HG03342 (cell line): Measurements from ENCODE around the gene ITFG1.

Experiments used
- ATAC-seq: cut with Tn5 transposase; IDR thresholded peaks from one replicate; pipeline ENCODE4 v1.9.1; 2021; ENCODE audit warnings: mild to moderate bottlenecking, moderate library complexity; ENCODE audit not compliant: unreplicated experiment

Gene ITFG1

GRCh38 chr16:47460711-47461597, at the start of gene ITFG1, which contains the start of gene PHKB:
TSS of gene ITFG1 (minus strand) at chr16:47461063. CDS start at chr16:47461045, 18 bp downstream.
TSS of gene PHKB (plus strand) at chr16:47461331. CDS start at chr16:47461351, 20 bp downstream.
- ATAC-seq, result peak; percentile 74

DNA sequence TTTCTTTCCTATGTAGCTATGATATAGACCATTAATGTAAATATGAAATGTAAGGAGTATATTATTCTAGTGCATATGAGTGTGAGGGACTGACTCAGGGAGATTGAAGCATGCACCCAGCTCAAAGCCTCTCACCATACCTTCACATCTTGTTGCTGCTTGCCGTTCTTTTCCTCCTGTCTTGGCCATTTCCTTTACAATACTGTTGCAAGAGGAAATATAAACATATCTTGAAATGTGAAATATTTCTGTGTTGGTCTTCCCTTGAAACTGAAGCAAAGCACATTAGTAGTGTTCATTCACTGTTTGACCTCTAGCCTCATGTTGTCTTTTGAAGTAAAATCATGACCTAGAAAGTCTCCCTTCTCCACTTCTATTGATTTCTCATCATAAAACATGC, 46.8 kb upstream of the ITFG1 start:
- no peak for ATAC-seq

DNA sequence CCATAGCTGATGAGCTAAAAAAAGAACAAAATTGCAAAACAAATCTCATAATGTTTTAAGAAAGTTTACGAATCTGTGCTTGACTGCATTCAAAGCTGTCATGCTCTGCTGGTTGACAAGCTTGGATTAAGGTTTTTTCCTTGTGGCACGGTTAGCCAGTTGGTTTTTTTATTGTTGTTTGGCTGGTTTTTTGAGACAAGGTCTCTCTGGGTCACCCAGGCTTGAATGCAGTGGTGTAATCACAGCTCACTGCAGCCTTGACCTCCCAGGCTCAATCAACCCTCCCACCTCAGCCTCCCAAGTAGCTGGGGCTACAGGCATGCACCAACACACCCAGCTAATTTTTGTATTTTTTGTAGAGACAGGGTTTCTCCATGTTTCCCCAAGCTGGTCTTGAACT, 45.9 kb upstream of the ITFG1 start:
- ATAC-seq, result no peak

GRCh38 chr16:47504599-47504998, 43.7 kb upstream of the ITFG1 start:
- ATAC-seq, result no peak

- ATAC-seq, result no peak
These were observed 43.1 kb upstream of the ITFG1 start for GRCh38 chr16:47503936-47504335.

DNA sequence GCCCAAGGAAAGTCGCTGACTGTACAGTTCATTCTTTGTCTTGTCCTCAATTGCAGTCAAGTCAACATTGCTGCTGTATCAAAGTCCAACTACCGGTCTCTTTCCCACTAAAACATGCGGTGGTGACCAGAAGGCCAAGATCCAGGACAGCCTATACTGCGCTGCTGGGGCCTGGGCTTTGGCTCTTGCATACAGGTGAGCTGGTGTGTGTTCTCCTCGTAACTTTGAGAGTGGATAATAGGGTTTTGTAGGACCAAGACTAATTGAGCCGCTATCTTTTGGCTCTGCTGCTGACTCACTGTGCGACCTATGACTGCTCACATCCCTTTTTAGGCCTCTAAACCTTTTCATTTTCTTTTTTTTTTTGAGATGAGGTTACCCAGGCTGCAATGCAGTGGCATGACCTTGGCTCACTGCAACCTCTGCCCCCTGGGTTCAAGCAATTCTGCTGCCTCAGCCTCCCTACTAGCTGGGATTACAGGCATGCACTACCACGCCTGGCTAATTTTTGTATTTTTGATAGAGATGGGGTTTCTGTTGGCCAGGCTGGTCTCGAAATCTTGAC, 38.9 kb upstream of the ITFG1 start:
- no peak for ATAC-seq

GRCh38 chr16:47499080-47499699, 38.3 kb upstream of the ITFG1 start:
- no peak for ATAC-seq

GRCh38 chr16:47493381-47494337, 32.8 kb upstream of the ITFG1 start:
- peak; percentile 36 for ATAC-seq

DNA sequence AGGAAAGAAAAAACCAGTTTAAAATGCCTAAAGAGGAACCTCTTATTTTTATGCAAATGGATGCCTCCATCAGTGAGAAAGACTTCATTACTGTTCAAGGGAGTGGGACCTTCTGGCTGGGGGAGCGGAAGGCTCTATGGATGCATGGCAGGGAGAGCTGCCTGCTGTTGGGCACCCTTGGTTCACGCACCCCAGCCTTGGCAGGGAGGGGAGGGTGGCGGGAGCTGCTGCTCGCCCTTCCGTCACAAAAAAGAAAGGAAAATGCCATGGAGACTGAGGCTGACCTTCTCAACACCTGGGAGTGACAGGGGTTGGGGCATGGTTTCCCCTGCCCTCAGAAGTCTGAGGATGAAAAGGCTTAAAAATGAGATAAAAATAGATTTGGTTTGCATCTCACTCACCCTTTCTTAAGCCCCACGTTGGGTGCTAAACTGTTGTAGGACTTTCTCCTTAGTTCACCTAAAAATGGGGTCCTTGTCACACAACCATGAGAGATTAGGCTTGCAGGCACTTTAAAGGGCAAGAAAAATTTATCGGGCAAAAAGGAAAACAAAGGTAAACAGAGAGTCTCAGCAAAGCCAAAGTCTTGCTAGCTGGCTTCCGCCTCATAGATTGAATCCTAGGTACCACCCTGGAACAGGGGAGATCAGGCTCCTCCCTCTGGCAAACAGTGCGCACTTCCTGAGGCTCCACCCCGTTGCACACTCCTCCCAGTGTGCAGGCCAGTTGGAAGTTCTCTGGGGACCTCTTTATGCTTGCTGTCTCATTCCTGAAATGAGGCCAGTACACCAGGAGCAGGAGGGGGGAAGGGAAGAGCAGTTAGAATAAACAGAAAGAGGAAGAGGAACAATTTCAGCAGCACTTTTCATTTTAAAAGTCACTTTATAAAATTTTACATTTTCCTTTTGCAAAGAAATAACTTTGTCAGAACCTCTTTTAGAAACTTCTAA, 31.8 kb upstream of the ITFG1 start:
- peak; percentile 83 for ATAC-seq

GRCh38 chr16:47492036-47492427, 31.2 kb upstream of the ITFG1 start:
- no peak for ATAC-seq

DNA sequence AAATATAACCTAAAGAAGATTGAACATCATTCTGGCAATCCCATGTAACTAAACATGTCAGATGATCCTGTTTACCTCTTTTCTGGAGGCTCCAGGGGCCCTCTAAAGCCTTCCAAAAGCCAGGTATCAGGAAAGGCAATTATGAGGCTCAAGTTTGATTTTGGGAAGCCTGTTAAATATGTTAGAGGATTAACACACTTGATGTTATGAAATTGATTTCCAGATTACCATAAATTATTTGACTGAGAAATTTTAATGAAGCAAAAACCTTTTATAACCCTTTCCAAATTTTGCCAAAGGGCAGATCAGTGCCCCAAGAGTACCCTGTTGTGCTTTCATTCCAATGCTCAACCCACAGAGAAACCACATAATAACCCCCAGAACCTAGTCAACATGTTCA, 29.6 kb upstream of the ITFG1 start:
- no peak for ATAC-seq

DNA sequence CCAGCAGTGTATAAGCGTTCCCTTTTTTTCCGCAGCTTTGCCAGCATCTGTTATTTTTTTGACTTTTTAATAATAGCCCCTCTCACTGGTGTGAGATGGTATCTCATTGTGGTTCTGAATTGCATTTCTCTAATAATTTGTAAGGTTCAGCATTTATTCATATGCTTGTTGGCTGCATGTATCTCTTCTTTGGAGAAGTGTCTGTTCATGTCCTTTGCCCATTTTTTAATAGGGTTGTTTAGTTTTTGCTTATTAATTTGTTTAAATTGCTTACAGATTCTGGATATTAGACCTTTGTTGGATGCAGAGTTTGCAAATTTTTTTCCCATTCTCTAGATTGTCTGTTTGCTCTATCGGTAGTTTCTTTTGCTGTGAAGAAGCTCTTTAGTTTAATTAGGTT, 27.2 kb upstream of the ITFG1 start:
- no peak for ATAC-seq

DNA sequence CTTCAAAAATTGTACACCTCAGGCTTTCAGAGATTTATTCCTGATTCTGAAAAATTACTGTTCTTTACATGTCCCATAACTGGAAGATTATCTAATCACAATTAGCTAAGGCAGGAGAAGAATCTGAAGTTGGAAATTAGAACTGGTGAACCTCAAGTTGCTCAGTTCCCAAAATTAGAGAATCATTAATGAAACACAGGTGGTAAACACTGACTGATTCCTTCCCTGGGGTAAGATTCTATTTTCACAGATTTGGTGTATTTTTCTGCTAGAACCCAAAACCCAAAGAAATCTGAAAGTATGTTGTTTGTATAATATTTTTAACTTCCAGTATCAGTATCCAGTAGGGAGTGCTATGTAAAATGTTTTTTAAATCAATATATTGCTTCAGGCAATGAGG, 26.0 kb upstream of the ITFG1 start:
- ATAC-seq, result peak; percentile 62

DNA sequence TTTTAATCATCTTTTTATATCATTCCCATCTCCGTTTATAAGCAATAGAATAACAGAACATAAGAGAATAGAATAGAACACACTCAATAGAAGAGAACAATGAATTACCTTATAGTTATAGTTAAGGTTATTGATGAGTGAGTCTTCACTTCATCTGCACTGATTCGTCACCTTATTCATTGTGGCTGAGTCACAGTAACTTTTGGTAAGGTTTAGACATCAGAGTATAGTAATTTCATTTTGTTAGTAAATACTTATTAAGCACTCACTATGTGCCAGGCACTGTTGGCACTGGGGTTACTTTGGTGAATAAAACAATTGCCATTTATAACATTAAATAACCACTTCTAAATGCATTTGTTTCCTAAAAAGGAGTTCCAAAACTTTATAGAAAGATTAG, 22.8 kb upstream of the ITFG1 start:
- no peak for ATAC-seq

DNA sequence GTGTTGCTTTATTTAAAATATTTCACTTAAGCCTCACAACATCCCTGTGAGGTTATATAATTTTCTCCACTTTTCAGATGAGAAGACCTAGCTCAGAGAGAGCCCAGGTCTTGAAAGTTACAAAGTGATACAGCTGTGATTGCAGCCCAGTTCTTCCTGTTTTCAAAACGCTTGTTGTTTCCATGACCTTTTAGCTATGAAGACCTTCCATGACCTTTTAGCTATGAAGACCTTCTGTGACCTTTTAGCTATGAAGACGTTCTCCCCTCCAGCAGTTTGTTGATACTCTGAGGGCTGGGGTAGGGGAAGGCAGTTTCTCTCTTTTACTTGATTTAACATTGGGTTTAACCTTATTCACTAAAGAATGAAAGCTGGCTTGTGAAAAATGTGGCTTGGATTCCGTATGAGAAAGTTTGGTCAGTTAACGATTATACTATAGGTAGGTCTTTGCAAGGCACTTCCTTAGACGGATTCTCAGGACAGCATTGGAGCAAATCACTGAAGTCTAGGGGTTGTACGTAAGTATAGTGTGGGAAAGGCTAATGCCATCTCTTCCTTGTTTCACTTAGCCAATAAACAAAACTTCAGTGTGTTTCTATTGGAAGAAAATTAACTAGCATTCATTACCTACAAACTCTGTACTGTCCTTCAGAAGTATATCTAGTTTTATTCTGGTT, 21.0 kb upstream of the ITFG1 start:
- no peak for ATAC-seq

GRCh38 chr16:47480410-47480809, 19.5 kb upstream of the ITFG1 start:
- ATAC-seq, result no peak

- no peak for ATAC-seq
These were observed 16.8 kb upstream of the ITFG1 start for GRCh38 chr16:47477679-47478078.

GRCh38 chr16:47476654-47477345, 15.9 kb upstream of the ITFG1 start:
- no peak for ATAC-seq

DNA sequence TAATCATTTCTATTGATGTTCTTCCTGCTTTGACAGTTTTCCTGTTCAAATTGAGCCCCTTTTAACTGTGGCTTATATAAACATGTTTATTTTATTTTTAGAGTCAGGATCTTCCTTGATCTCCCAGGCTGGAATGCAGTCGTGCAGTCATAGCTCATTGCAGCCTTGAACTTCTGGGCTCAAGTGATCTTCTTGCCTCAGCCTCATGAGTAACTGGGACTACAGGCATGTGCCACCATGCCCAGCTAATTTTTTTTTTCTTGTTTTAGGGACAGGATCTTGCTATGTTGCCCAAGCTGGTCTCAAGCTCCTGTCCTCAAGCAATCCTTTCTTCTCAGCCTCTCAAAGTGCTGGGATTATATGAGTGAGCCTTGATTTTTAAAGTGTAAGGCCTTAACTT, 14.9 kb upstream of the ITFG1 start:
- no peak for ATAC-seq
